Measurements from ENCODE around the gene COA5. TPM values are rescaled to one million over a fixed set of nuclear protein-coding genes. Genes with fewer than 3 reads are reported as not detected.
A peak's percentile ranks its signal among the peaks of the same experiment; 100 is the strongest.

The COA5 gene
- polyA plus RNA-seq, 2 of the 4 experiments (the other 2 are of a cell fraction): 32.7 to 43.3 TPM

DNA sequence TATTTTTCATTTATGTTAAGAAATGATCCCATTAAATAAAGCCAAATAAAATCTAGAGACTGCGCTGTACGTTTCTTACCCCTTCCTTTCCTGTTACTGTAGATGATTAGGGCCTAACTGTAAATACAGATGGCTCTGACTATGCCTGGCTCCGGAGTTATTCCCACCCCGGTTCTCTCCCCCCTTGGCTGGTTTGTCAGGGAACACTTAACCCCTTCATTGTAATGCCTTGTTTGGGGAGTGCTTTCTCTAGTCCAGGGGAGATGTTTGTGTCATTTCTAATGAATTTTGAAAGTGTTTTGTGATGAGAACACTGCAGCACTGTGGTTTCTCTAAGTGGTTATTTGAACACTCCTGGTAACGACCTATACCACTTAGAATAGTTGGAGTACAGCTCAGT is 8.8 kb upstream of the COA5 start:
- ChIA-PET POLR2A (no interaction called here), CTCF (interaction anchor here (1.0 kb wide), 1 partner anchor 8 kb away, joined by 4 read pairs; no protein-coding TSS in a partner anchor)
- H3K9me3 ChIP-seq: no peaks in the 10 kb centered on the region
- H3K27ac ChIP-seq: no peak overlapping the region
- ATAC-seq (no peak), FAIRE-seq (no peak), DNase-seq (ENCODE audit: low read depth in 1 of 2, low spot score in 1 of 2) (no peak)
- H3K4me1 ChIP-seq: no peaks in the 10 kb centered on the region
- H3K4me3 ChIP-seq: no peak overlapping the region
- no peak overlapping the region for H3K4me2 ChIP-seq
- 72% methylated on average over 5 of the region's 5 CpGs for WGBS (ENCODE audit: missing lambda C conversion rate)
- TF ChIP-seq GATA3 (IDR thresholded peaks at IDR 0.05; ENCODE audit: borderline replicate concordance) (no peak), MAZ (IDR thresholded peaks at IDR 0.05; ENCODE audit: borderline replicate concordance, low read depth, low read length) (no peak), EHF (CRISPR knock-in tag; IDR thresholded peaks at IDR 0.05) (no peak)

DNA sequence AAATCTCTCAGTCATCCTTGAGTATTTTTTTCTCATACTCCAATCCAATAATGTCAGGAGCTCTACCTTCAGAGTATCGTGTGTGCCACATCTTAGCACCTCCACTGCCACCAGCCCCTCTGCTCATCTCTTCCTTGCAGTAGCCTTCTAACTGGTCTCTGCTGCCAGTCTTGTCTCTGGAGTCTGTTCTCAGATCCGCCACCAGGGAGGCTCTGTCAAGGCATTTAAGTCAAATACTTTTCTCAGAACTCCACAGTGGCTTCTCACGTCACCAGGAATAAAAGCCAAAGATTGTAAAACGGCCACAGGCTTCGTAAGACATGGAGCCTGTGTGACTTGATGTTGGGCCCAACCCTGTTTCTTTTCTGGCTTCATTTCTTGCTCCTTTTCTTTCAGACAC is 7.2 kb upstream of the COA5 start:
- H3K4me2 ChIP-seq: no peak overlapping the region
- POLR2A ChIA-PET: no interaction called here

DNA sequence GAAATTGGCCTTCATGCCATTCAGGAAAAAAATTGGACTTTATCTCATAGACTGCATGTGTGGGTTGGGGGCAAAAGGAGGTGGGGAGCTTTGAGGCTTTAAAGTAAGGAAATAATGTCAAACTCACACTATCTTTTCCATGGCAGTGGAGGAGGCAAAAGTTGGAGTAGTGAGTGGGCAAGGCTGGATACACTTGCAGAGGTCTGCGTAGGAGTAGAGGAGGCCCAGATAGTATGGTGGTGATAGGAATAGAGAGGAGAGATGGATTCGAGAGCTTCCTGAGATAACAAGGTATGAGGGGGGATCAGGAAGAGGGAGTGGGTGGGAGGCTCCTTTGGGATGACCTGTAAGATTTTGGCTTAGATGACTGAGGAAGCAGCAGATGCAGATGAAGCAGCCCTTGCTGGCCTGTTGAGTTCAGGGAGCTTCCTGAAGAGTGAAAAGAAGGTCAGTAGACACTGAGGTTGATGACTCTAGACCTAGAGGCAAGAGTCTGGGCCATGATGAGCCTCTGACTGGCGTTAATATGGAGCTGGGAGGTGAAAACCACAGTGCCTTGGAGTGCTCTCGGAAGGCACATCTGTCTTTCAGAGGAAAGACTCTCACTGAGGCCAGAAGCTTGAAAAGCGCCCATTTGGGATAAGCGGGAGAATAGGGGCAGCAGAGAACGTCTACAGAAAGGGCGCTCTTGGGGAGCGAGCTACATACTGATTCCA is 5.9 kb upstream of the COA5 start:
- DNase-seq (ENCODE audit: low read depth in 1 of 2, low spot score in 1 of 2) (no peak), ATAC-seq (no peak), FAIRE-seq (no peak)
- POLR2A ChIA-PET: no interaction called here
- Histone ChIP-seq H3K4me1 (peaks cover 9% of the 10 kb centered on the region; the same call in 1 of the 3 replicates), H3K4me2 (no peak overlapping the region), H3K27ac (no peak overlapping the region), H3K4me3 (no peak overlapping the region), H3K9me3 (no peaks in the 10 kb centered on the region)
- CTCF ChIA-PET: interaction anchor here (0.7 to 1.1 kb wide), 3 partner anchors 9 to 17 kb away, joined by 3 to 5 read pairs (median 3); no protein-coding TSS in a partner anchor
- 93% methylated on average over 9 of the region's 9 CpGs for WGBS (ENCODE audit: missing lambda C conversion rate)
- no peak for TF ChIP-seq MAFK (IDR thresholded peaks at IDR 0.05; ENCODE audit: partially characterized antibody)
- no peak for TF ChIP-seq HEYL (CRISPR knock-in tag; IDR thresholded peaks at IDR 0.05)
- TF ChIP-seq, protein P1, sequence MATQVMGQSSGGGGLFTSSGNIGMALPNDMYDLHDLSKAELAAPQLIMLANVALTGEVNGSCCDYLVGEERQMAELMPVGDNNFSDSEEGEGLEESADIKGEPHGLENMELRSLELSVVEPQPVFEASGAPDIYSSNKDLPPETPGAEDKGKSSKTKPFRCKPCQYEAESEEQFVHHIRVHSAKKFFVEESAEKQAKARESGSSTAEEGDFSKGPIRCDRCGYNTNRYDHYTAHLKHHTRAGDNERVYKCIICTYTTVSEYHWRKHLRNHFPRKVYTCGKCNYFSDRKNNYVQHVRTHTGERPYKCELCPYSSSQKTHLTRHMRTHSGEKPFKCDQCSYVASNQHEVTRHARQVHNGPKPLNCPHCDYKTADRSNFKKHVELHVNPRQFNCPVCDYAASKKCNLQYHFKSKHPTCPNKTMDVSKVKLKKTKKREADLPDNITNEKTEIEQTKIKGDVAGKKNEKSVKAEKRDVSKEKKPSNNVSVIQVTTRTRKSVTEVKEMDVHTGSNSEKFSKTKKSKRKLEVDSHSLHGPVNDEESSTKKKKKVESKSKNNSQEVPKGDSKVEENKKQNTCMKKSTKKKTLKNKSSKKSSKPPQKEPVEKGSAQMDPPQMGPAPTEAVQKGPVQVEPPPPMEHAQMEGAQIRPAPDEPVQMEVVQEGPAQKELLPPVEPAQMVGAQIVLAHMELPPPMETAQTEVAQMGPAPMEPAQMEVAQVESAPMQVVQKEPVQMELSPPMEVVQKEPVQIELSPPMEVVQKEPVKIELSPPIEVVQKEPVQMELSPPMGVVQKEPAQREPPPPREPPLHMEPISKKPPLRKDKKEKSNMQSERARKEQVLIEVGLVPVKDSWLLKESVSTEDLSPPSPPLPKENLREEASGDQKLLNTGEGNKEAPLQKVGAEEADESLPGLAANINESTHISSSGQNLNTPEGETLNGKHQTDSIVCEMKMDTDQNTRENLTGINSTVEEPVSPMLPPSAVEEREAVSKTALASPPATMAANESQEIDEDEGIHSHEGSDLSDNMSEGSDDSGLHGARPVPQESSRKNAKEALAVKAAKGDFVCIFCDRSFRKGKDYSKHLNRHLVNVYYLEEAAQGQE (IDR thresholded peaks at IDR 0.05): no peak
- TF ChIP-seq KDM1A (IDR thresholded peaks at IDR 0.05; ENCODE audit: low read depth): no peak
- TF ChIP-seq TP53 (CRISPR knock-in tag; IDR thresholded peaks at IDR 0.05): no peak
- no peak for TF ChIP-seq RAD21 (conservative IDR thresholded peaks at IDR 0.05 in 1 of 2, IDR thresholded peaks at IDR 0.05 in 1 of 2)
- no peak for TF ChIP-seq ZC3H11A (IDR thresholded peaks at IDR 0.05)
- TF ChIP-seq RNF2 (IDR thresholded peaks at IDR 0.05; ENCODE audit: borderline replicate concordance, low read depth): no peak

More for the DNA sequence above, 7.2 kb upstream of the COA5 start:
- DNase-seq (ENCODE audit: low read depth in 1 of 2, low spot score in 1 of 2) (peak in 1 of 2 experiments; percentile 25), FAIRE-seq (no peak), ATAC-seq (peak; percentile 62 to 68; a peak in 4 of 6 replicates)
- WGBS (ENCODE audit: missing lambda C conversion rate): 88% methylated on average over 5 of the region's 5 CpGs
- no peak for TF ChIP-seq POLR2A (IDR thresholded peaks at IDR 0.05; ENCODE audit: low read length)
- TF ChIP-seq ZC3H11A (IDR thresholded peaks at IDR 0.05): no peak
- TF ChIP-seq, protein P2, sequence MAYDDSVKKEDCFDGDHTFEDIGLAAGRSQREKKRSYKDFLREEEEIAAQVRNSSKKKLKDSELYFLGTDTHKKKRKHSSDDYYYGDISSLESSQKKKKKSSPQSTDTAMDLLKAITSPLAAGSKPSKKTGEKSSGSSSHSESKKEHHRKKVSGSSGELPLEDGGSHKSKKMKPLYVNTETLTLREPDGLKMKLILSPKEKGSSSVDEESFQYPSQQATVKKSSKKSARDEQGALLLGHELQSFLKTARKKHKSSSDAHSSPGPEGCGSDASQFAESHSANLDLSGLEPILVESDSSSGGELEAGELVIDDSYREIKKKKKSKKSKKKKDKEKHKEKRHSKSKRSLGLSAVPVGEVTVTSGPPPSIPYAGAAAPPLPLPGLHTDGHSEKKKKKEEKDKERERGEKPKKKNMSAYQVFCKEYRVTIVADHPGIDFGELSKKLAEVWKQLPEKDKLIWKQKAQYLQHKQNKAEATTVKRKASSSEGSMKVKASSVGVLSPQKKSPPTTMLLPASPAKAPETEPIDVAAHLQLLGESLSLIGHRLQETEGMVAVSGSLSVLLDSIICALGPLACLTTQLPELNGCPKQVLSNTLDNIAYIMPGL (CRISPR knock-in tag; IDR thresholded peaks at IDR 0.05; ENCODE audit: borderline replicate concordance): no peak
- no peak for TF ChIP-seq BCL3 (IDR thresholded peaks at IDR 0.05)
- no peak for TF ChIP-seq KDM1A (IDR thresholded peaks at IDR 0.05; ENCODE audit: low read depth)
- TF ChIP-seq TFCP2L1 (CRISPR knock-in tag; IDR thresholded peaks at IDR 0.05): no peak
- no peak for TF ChIP-seq FOXS1 (CRISPR knock-in tag; IDR thresholded peaks at IDR 0.05)
- no peak for TF ChIP-seq JUNB (IDR thresholded peaks at IDR 0.05)
- H3K4me1 ChIP-seq: no peaks in the 10 kb centered on the region; the same call in 2 of the 3 replicates
- H3K4me3 ChIP-seq: no peak overlapping the region
- no peaks in the 10 kb centered on the region for H3K9me3 ChIP-seq
- CTCF ChIA-PET: no interaction called here
- no peak overlapping the region for H3K27ac ChIP-seq
